DMS53 (cell line): Measurements from ENCODE around the gene NLE1.
"Not testable (repeated sequence)": the region's sequence is repeated elsewhere in the genome, so short reads cannot be mapped to it uniquely, and the experiment has no call there.

Experiments used
- DNase-seq: peaks from one replicate; lab custom pipeline; 2025; lab: John Stamatoyannopoulos, UW

Gene NLE1

DNA sequence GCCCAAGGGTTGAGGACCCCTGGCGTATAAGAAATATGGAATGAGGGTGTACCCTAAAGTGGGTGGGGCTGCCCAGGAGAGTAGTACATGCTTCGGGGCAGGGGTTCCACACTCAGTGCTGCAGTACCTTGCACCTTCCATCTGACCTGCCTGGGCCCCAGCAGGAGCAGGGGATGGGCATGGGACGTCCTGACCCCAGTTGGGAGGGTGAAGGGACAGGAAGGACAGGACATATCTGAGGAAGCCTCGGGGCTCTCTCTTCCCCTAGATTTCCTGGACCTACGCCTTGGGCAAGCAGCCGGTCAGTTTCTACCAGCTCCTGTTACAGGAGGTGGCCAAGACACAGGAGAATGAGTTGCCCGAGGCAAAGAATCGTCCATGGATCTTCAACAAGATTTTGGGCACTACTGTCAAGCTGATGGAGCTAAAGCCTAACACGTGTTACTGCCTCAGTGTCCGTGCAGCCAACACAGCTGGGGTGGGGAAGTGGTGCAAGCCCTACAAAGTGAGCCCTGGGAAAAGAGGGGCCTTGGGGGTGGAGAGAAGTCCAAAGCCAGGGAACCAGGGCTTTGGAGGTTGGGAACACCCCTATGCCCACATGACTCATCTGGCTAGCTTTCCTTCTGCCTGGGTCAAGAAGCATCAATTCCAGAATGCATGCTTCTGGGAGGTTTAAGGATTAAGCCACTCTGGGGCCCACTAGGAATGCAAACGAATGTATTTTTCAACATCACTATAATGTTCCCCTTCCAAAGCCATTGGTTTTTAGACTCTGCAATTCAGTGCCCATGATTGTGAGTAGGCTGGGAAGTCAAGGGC lies 12.7 kb downstream of the NLE1 start:
- DNase-seq: no peak

DNA sequence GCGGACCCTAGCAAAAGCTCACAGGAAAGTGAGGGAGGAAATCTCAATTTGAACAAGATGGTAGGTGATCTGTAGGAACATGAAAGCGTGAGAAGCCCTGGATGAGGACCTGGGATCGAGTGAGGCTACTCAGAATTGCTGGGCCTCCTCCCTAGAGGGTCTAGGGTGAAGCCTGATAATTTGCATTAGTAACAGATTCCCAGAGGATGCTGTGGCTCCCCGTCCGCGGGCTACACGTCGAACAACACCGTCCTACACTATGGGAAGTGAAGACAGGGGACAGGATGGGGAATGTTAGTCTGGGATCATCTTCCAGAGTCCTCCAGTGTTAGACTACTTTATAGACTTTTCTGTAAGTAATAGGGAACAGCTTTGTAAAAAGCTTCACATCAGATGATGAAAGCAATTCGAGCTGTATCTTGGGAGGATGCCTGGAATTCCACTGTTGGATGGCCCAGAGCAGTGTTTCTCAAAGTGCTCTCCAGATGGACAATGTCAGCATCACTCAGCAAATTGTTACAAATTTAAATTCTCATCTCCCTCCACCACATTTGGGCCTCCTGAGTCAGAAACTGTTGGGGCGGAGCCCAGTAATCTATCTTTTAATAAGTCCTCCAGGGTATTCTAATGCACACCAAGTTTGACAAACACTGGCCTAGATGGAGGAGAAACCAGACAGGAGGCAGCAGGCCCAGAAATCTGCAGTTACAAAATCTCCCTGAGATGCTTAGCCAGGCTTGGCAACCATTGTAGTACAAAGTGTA lies 14.2 kb downstream of the NLE1 start:
- DNase-seq: no peak

DNA sequence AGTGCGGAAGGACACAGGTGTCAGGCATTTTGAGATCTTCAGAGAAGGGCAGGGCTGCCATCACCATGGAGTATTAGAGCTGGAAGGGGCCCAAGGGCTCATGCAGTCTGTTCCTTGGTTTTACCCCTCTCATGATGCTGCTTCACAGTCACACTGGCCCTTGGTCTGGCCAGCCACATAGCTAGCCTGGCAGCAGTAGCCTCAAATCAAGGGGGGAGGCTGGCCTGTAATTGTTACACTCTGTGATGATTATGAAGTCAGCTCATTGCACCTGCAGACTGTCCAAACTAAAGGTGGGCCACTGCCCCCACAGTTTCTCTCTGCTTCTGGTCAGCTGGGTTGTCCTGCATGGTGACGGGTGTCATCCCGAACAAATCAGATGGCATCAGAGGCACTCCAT lies 20.8 kb downstream of the NLE1 start, which contains the start of gene FNDC8:
Gene FNDC8, plus strand, starts transcription at position 301 of the 400 bp plus-strand sequence. Its CDS starts 79 bp downstream, at position 380.
- DNase-seq: no peak

DNA sequence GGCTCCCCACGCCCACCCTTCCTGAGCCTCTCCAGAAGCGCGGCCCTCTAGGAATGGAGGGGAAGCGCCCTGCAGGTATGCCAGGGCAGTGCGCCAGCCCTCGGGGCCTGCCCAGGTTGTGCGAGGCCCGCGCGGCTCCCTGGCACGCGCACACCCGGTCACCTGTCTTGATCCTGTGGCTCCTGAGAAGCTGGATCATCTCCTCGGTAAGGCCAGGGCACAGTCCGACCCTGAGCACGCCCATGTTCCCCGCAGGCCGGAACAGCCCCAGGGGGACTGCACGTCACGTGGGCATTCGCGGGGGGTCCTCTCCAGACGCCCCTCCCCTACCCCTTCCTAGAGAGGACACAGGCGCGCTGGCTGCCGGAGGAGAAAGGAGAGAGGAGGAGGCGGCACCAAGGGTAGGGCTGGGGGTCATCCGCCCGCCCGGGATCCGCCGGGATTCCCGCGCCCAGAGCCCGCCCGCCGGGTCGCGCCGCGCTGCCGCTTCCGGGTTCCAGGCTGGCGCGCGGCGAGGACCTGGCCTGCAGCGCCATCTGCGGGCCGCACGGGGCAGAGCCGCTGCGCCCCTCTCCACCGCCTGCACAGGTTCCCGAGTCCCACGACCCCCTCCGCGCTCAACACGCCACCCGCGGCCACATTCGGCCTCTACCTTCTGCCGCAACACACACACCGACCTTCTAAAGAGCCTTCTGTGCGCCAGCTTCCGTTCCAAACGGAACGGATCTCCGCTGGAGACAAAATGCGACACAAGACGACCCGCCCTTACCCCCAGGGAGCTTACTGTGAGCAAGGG lies 22.5 kb downstream of the NLE1 start, which contains the start of gene RAD51D:
Gene RAD51D, minus strand, starts transcription at position 491 of the 796 bp plus-strand sequence. Its CDS starts 247 bp downstream, at position 244.
- DNase-seq: peak; percentile 82

DNA sequence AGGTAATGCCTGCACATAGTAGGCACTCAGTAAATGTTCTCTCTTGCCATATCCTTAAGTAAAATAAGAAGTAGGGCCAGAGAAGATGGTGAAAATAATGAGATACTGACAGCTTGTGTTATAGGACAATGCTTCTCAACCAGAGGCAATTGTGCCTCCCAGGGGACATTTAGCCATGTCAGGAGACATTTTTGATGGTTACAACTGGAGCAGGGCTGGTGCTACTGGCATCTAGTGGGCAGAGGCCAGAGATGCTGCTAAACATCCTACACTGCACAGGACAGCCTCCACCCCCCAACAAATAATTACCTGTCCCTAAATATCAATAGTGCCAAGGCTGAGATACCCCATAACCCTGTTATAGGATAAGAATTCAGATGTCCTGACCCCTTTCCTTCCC lies 24.1 kb downstream of the NLE1 start:
- DNase-seq: peak; percentile 12

DNA sequence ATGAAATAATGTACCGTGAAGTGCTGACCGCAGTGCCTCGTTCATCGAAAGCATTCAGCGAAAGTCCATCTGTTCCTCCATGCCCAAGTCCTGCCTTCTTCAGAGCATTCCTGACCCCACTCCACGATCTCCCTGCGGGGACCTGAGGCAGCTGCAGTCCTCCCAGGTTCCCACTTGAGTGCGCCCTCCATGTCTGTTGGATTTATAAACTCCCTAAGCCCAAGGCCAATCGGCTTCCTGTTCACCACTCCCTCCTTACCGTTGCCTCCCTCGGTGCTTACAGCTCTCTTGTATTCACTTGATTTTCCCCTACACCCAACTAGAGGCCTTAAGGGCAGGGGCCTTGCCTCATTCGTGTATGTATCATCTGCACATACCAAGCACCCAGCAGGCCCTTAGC lies 25.3 kb downstream of the NLE1 start:
- no peak for DNase-seq

DNA sequence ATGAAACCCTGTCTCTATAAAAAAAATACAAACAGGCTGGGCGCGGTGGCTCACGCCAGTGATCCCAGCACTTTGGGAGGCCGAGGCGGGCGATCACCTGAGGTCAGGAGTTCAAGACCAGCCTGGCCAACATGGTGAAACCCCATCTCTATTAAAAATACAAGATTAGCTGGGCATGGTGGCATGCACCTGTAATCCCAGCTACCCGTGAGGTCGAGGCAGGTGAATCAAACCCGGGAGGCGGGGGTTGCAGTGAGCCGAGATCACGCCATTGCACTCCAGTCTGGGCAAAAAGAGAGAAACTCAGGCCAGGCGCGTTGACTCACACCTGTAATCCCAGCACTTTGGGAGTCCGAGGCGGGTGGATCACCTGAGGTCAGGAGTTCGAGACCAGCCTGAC lies 31.3 kb downstream of the NLE1 start:
- DNase-seq: not testable (repeated sequence)

DNA sequence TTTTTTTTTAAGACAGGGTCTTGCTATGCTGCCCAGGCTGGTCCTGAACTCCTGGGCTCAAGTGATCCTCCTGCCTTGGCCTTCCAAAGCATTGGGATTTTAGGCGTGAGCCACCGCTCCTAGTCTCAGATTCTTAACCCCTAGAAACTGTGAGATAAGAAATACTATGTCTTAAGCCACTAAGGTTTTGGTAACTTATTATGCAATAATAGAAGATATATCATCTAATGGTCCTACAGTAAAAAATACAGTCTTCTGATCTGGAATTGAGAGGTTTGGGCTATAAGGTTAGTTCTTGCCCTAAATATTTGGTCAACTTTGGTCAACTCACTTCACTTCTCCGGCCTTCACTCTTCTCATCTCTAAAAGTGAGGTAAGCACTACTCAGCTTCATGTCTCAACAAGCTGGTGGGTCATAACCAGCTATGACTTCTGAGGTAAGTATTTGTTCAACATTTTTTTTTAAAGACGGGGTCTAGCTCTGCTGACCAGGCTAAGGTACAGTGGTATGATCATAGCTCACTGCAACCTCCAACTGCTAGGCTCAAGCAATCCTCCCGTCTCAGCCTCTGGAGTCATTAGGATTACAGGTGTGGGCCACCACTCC lies 37.2 kb downstream of the NLE1 start:
- DNase-seq: no peak

DNA sequence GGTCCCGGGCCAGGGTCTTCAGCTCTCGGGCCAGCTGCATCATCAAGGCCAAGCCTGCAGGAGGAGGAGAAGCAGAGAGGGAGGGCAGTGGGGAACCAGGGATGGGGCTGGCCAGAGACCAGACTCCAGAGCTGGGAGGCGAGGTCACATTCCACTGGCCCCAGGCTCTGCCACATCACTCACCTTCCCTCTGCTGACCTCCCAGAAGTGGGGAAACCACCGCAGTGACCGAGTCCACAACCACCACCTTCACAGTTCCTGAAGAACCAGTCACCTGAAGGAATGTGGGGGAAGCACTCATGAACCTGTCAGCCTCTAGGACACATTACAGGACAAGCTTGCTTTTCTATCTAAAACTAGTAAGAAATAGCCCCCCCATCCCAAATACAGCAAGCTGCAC lies 38.8 kb downstream of the NLE1 start:
- no peak for DNase-seq

DNA sequence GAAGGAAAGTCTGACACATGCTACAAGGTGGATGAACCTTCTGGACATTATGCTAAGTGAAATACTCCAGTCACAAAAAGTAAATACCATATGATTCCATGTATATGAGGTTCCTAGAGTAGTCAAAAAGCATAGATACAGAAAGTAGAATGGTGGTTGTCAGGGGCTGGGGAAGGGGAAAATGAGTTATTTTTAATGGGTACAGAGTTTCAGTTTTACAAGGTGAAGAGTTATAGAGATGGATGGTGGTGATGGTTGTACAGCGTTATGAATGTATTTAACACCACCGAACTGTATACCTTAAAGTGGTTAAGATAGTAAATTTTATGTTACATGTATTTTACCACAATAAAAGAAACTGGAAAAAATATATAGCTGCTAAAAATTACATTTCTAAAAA lies 40.4 kb downstream of the NLE1 start:
- no peak for DNase-seq

DNA sequence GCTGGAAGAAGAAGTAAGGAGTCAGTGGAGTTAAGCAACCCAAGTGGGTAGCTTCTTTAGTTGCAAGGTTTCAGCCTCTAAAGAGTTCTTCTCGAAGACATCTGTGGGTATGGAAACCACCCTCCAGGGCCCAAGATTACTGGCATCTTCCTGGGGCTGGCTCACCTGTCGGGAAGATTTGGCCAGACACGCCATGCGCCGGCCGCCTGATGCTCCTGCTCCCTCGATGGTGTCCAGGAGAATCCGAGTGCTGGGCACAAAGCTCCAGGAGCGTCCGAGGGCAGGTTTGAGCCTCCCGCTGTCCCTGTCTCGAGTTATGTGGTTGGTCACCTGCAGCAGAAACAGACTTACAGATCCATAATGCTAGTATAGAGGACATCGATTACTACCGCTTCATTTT lies 41.1 kb downstream of the NLE1 start:
- DNase-seq: no peak

DNA sequence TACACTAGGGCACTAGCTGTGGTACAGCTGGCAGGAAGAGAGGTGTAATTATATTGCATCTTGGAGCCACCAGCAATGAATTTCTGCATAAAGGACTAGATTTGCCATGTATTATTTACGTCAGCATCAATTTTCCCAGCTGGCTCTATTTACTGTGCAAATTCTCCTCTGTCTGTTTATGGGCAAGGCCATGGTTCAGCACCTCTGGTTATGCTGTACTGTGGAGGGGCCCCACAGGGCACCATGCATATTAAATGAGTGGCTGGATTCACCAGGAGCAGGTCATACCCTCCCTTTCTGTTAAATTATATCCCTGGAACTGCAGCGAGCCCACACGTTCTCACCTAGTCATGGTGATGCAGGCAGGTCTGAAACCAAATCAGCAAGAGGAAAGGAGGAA lies 42.2 kb downstream of the NLE1 start:
- no peak for DNase-seq

DNA sequence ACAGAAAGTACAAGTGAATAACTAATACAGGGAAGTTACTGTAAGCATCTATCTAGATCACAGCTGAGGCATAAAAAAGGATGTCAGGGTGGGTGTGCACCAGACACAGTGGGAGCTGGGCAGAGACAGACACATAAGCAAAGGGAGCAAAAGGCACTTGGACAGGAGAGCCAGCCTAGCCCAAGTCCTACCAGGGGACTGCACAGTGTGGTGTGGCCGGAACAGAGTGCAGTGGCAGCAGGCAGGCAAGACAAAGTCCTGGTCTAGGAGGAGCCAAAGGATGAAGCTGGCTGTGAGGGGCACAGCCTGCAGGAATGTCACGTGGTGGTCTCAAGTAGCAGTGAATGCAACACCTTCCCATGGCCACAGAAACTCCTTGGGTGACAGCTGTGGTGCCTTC lies 44.3 kb downstream of the NLE1 start:
- DNase-seq: no peak

DNA sequence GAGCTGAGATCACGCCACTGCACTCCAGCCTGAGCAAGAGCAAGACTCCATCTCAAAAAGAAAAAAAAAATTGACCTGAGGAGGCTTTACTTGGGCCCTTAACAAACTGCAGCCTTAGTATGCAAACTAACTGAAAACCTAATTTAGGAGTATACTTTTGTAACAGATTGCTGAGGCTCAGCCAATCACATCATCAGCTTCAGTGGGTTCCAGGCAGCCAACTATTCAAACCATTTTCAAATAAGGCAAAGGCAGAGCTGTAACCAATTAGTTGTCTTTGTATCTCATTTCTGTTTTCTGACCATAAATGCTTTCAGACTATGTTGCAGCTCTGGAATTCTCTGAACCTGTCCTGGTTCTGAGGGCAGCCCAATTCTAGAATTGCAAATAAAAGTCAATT lies 46.4 kb downstream of the NLE1 start:
- no peak for DNase-seq

DNA sequence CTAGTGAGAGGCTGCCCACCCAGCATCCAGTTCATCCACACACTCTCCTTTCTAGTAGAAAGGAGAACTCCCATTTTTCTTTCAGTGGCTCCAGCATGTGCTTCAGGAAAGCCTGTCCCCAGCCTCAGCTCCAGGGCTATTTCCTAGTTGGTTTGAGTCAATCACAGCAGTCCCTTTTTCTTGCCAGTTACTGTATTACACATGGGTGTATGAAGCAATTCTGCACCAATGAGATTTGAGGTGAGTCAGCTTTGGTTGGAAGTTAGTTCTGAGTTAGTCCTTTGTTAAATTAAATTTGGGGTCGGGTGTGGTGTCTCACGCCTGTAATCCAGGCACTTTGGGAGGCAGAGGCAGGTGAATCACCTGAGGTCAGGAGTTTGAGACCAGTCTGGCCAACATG lies 47.2 kb downstream of the NLE1 start:
- DNase-seq: no peak

DNA sequence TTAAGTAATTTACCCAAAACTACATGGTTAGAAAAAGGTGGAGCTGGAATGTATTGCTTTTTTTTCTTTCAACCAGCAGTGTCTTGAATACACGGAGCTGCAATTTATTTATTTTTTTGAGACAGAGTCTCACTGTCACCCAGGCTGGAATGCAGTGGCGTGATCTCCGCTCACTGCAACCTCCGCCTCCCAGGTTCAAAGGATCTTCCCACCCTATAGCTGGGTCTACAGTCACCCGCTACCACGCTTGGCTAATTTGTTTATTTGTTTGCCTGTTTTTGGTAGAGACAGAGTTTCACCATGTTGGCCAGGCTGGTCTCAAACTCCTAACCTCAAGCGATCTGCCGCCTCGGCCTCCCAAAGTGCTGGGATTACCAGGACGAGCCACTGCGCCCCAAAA lies 51.4 kb downstream of the NLE1 start:
- DNase-seq: not testable (repeated sequence)

DNA sequence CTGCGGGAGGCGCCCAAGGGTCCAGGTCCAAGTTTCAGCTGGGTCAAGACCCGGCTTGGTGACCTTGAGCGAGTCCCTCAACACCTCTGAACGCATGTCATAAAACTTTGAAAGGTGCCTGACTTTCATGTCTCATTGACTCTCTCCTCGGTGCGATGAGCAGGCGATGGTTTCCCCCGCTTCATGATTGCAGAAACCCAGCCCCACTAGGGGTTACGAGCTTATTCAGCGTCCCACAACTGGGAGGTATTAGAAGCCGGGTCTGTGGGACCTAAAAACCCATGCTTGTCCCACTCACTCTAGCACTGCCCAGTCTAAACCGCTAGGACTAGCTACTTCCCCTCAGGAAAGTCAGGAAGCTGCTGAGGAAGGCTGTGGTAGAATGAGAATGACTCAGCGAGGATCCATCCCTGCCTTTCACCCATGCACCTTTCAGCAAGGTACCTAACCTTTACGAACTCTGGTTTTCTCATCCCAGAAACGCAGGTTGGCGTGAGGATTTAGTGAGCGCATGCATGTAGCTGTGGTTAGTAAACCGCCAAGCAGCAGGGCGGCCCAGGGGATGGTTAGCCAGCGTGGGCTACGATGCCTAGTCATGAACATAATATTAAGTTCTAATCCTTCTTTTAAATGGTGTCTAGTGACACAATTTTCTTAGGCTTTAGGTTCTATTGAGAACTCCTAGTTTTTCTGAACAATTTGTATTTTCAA lies 52.4 kb downstream of the NLE1 start:
- DNase-seq: peak; percentile 77

DNA sequence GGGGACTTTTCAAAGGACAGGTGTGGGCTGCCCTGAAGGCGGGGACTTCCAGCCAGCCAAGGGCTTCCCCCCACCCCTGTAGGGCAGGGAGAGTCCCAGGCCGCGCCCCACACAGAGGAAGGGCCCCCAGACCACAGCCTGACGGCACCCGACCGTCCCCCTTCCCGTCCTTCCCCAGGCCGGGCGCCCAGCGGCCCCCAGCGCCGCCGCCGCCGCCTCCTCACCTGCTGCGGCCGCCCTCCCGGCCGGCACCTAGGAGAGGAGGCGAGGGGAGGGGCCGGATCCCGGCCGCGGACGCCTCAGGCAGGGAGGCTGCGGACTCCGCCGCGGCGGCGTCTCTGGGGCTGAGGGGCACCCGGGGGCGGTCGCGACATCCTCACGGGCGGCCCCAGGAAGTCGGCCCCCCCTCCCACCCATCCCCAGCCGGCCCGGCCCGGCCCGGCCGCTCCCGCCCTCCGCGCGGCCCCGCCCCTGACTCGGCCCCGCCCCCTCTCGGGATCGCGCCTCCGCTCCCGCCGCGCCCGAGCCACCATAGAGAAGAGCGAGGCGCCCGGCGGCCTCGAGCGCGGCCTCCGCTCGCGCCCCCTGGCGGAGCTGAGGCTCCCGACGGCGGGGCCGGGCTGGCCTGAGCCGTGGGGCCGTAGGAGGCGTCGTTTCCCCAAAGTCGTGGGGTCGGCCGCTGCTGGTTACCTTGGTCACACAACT lies 53.1 kb downstream of the NLE1 start:
- peak; percentile 90 for DNase-seq

DNA sequence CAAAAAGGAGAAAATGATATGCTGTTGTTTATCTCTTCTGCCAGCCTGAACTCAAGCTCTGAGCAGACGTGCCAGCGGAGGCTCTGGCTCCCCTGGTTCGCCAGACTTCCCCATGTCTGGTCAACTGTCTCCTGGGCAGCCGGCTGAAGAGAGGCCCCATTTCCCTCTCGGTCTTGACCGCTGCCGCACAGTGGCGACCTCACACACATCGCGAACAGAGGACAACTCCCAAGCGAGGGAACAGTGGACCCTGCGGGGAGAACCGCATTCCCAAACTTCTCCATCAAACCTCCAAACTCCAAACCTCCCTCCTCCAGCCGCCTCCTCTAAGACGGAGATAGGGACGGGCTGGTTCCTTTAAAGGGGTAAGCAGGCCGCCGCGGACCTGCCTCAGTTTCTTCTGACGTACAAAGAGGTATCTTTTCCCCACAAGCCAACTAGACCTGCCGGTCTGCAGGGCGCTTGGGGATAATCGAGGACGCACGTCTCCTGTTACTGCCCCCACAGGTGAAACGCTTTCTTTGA lies 53.7 kb downstream of the NLE1 start:
- peak; percentile 63 for DNase-seq

DNA sequence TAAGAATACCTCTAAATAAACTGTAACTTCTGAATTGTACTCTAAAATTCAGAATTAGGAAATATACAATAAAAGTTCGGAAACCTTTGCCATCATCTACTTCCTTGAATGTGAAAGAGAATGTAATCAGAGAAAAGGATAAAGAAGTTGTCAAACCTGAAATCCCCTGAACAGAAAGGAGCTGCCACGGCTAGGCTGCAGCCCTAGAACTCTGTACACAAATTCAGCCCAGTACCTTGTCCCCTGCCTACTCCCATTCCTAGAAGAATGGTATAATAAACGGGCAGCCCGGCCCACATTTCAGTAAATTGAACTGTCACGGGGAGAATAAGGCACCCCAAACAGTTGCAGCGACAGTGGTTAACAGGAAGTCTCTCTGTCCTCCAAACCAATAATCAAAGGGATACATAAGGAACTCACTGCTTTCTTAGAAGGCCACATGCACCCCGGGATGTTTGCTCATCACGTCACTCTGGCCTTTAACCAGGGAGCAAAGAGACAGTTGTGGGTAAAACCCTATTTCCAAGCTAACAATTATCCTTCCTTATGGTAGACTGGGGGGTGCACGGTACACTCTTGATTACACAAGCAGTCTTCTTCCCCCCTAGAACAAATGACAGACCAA lies 54.3 kb downstream of the NLE1 start:
- peak; percentile 62 for DNase-seq
